Transverse colon (tissue), 4 donors: Measurements from ENCODE around the gene SSBP4. TPM values are rescaled to one million over a fixed set of nuclear protein-coding genes. Genes with fewer than 3 reads are reported as not detected.

Experiments used
- DNase-seq: peaks from one replicate; pipeline ENCODE4 v3.0.0-alpha.2; 2019
- H3K27ac ChIP-seq, 4 donors: fragments of 200-600 bp; sonication (generic); 2 replicates each; pipeline ENCODE4 v1.5.1; 2016 to 2018; ENCODE audit warnings: inconsistent platforms in 4 of 4
- H3K27me3 ChIP-seq: fragments of 200-600 bp; sonication (generic); 2 replicates; pipeline ENCODE4 v1.5.1; 2017; ENCODE audit warnings: inconsistent platforms
- H3K36me3 ChIP-seq, 4 donors: fragments of 200-600 bp; sonication (generic); 2 replicates each; pipeline ENCODE4 v1.5.1; 2017 to 2019; ENCODE audit warnings: inconsistent platforms in 4 of 4
- H3K4me1 ChIP-seq, 4 donors: fragments of 200-600 bp; sonication (generic); 2 replicates each; pipeline ENCODE4 v1.5.1; 2017 to 2020; ENCODE audit warnings: inconsistent platforms in 4 of 4
- H3K4me3 ChIP-seq, 4 donors: fragments of 200-600 bp; sonication (generic); 1 replicate in 1 of 4; 2 replicates in 3 of 4; pipeline versions ENCODE4 v1.5.1 to v1.6.1; 2017 to 2019; ENCODE audit warnings: inconsistent platforms in 4 of 4
- H3K9me3 ChIP-seq, 2 donors: fragments of 200-600 bp; sonication (generic); 2 replicates each; pipeline ENCODE4 v1.5.1; 2017 to 2019; ENCODE audit warnings: inconsistent platforms in 2 of 2
- EP300 ChIP-seq: sonication (generic); formaldehyde crosslinking; IDR thresholded peaks from one replicate; pipeline ENCODE4 v1.6.1; 2017; ENCODE audit warnings: antibody characterized with exemption, low read depth
- POLR2A ChIP-seq: fragments of 450-650 bp; IDR thresholded peaks from one replicate; pipeline ENCODE4 v1.6.1; 2016; ENCODE audit warnings: antibody characterized with exemption, mild to moderate bottlenecking, moderate library complexity
- POLR2AphosphoS5 ChIP-seq, 3 donors: sonication (generic); formaldehyde crosslinking; IDR thresholded peaks; one replicate each; pipeline ENCODE4 v1.6.1; 2016; ENCODE audit warnings: antibody characterized with exemption in 3 of 3
- WGBS, 2 donors: methylation state at CpG; one replicate each; pipeline ENCODE4 v1.1.5; 2018; ENCODE audit warnings: low coverage in 1 of 2; 5-methylcytosine and 5-hydroxymethylcytosine counted together
- in situ Hi-C, 4 donors: fragments of 200-750 bp; cut with MboI; loops; one replicate each; pipeline versions ENCODE4 v1.15.0 to v1.15.1; 2017; ENCODE audit warnings: low sequenced_read_pairs in 3 of 4, low pct_ligation_motif_present in 1 of 4, low pct_unique_long_range_greater_than_20kb in 1 of 4
- intact Hi-C: fragments of 100-400 bp; cut with DNase I; formaldehyde crosslinking; loops from one replicate; pipeline ENCODE4 v1.15.1; 2023; ENCODE audit warnings: low total_unique reads
- total RNA-seq, 4 donors: library from RNA; depleted of rRNA; stranded (reverse); fragments of >200 nt; gene quantifications; one replicate each; pipeline ENCODE4 v1.1.0, GENCODE V29; 2016
- TF ChIP-seq, protein P1 (sequence below), 5 experiments: fragments of 200-600 bp in 3 of 5; fragments of 450-650 bp in 2 of 5; sonication (generic) in 3 of 5; IDR thresholded peaks; 1 replicate in 2 of 5; 2 replicates in 3 of 5; pipeline ENCODE4 v1.5.1; 2016 to 2017; ENCODE audit warnings: antibody characterized with exemption in 5 of 5, inconsistent platforms in 3 of 5, mild to moderate bottlenecking in 2 of 5, moderate library complexity in 1 of 5

Gene SSBP4
- total RNA-seq, 4 donors from 2014 or later: 9.4 to 40.4 (median 32.2) TPM

DNA sequence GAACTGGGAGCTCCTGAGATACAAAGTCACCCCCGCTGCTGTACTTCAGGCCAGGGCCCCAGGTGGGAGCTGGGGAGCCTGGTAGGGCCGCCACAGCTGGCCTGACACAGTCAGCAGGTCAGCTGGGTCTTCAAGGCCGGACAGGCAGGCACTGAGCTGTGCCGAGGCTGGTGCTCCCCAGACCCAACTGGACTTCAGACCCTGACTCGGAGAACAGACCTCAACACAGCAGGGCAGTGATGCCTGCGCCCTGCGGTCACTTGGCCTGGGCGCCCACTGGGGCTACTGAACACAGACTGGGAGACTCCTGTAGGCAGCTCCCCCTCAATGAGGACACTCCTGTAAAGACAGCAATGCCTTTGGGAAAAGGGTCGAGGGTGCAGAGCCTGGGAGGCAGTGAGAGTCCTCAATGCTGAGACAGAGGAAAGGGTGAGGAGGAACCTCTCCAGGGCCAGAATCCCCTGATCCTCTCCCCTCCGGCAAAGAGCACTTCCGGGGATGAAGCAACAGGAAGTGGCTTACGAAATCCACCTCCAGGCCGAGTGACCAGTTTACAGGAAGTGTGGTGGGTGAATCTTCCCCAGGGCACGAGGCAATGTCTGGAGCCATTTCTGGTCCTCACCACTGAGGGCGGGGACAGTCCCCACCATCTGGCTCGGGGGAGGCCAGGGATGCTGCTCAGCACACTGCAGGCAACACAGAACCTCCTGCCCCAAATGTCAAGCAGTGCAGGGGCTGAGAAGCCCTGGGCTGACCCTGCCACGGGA, 59.5 kb downstream of the SSBP4 start:
- peak overlapping the region; percentile 80 to 88 (median 84) for H3K27ac ChIP-seq
- WGBS, 2 donors: 62 to 63% methylated on average over 1 to 16 of the region's 17 CpGs
- in situ Hi-C loops: no loop called here
- no peak overlapping the region for H3K4me3 ChIP-seq
- H3K36me3 ChIP-seq: no peaks in the 10 kb centered on the region
- H3K27me3 ChIP-seq: no peaks in the 10 kb centered on the region
- TF ChIP-seq EP300: peak; percentile 87
- no peak for TF ChIP-seq POLR2A
- TF ChIP-seq POLR2AphosphoS5 (IDR thresholded peaks at IDR 0.05): peak; percentile 73 to 77 (median 73)
- TF ChIP-seq, protein P1, sequence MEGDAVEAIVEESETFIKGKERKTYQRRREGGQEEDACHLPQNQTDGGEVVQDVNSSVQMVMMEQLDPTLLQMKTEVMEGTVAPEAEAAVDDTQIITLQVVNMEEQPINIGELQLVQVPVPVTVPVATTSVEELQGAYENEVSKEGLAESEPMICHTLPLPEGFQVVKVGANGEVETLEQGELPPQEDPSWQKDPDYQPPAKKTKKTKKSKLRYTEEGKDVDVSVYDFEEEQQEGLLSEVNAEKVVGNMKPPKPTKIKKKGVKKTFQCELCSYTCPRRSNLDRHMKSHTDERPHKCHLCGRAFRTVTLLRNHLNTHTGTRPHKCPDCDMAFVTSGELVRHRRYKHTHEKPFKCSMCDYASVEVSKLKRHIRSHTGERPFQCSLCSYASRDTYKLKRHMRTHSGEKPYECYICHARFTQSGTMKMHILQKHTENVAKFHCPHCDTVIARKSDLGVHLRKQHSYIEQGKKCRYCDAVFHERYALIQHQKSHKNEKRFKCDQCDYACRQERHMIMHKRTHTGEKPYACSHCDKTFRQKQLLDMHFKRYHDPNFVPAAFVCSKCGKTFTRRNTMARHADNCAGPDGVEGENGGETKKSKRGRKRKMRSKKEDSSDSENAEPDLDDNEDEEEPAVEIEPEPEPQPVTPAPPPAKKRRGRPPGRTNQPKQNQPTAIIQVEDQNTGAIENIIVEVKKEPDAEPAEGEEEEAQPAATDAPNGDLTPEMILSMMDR (IDR thresholded peaks at IDR 0.05): no peak
- DNase-seq: peak; percentile 76
- no peaks in the 10 kb centered on the region for H3K9me3 ChIP-seq
- intact Hi-C loops: loop anchor here (5.0 kb wide), 1 partner anchor 484 kb away; no protein-coding TSS in a partner anchor
- peaks cover 44 to 80% (median 61%) of the 10 kb centered on the region in 4 donors for H3K4me1 ChIP-seq

DNA sequence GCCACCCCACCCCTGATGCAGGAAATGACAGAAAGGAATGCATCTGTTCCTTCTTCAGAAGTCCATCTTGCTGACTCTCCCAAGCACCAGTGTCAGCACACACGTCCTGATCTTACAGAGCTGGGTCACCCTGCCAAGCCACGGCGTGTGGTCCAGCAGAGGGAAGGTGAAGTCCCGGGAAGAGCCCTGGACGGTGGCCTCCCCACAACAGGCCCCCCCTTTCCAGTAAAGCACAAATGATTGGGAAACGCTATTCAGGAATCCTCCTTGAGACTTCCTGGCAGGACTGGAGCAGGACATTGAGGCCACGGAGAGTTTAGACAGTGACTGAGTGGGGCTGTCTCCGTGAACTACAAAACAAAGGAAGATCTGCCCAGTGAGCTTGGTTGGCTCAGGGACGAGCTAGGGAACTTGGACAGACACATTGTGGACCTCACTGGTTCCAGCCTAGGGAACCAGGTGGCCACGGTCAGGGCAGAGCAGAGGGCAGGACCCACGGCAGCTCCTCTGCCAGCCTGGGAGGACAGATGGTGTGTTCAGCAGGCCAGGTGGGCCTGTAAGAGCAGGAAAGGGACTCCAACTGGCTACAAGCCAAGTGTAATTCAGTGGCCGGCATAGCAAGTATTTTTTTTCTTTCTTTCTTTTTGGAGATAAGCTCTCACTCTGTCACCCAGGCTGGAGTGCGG, 61.0 kb downstream of the SSBP4 start:
- Histone ChIP-seq H3K9me3 (no peaks in the 10 kb centered on the region), H3K27me3 (no peaks in the 10 kb centered on the region), H3K4me1 (peaks cover 33 to 80% (median 57%) of the 10 kb centered on the region in 4 donors), H3K4me3 (no peak overlapping the region), H3K27ac (peak overlapping the region; percentile 80 to 88 (median 84)), H3K36me3 (no peaks in the 10 kb centered on the region)
- intact Hi-C loops: loop anchor here (5.0 kb wide), 1 partner anchor 37 kb away; no protein-coding TSS in a partner anchor
- DNase-seq: peak; percentile 68
- TF ChIP-seq POLR2A (no peak), POLR2AphosphoS5 (IDR thresholded peaks at IDR 0.05) (peak; percentile 81 to 88 (median 85)), EP300 (peak; percentile 96)
- TF ChIP-seq, protein P1 (IDR thresholded peaks at IDR 0.05): no peak
- in situ Hi-C loops: no loop called here
- 46 to 61% methylated on average over 4 to 13 of the region's 13 CpGs for WGBS, 2 donors

DNA sequence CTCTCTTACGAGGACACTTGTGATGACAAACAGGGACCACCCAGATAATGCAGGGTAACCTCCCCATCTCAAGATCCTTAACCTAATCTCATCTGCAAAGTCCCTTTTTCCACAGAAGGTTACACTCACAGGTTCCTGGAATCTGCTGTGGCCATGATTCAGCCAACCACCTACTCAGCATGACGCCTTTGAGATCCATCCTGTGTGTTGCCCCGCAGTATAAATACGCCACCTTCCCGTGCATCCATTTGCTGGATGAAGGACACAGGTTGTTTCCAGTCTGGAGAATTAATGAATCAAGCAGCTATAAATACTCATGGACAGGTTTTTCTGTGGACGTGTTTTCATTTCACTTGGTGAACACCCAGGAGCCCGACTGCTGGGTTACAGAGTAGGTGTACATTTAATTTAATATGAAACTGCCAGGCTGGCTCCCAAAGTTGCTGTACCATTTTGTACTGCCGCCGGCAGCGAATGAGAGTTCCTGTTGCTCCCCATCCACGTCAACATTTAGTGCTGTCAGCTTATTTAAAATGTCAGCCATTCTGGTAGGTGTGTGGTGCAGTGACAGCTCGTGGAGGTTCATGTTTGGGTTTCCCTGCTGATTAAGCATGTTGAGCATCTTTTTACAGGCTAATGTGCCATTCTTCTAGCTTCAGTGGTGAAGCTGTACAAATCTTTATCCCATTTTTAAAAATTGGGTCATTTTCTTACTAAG, 62.5 kb downstream of the SSBP4 start:
- peak overlapping the region in 3 of 4 donors; percentile 82 to 88 (median 85) for H3K27ac ChIP-seq
- 86% methylated on average over 12 of the region's 12 CpGs; no CpG with 5 or more reads in 1 of the 2 donors for WGBS, 2 donors
- H3K4me1 ChIP-seq: peaks cover 42 to 80% (median 60%) of the 10 kb centered on the region in 4 donors
- in situ Hi-C loops: no loop called here
- H3K4me3 ChIP-seq: no peak overlapping the region
- TF ChIP-seq POLR2A (no peak), POLR2AphosphoS5 (IDR thresholded peaks at IDR 0.05) (no peak), EP300 (no peak)
- TF ChIP-seq, protein P1 (IDR thresholded peaks at IDR 0.05): no peak
- DNase-seq: no peak
- H3K36me3 ChIP-seq: no peaks in the 10 kb centered on the region
- intact Hi-C loops: loop anchor here (5.0 kb wide), 1 partner anchor 36 kb away; no protein-coding TSS in a partner anchor
- H3K27me3 ChIP-seq: no peaks in the 10 kb centered on the region
- H3K9me3 ChIP-seq: no peaks in the 10 kb centered on the region
